H9 (cell line): ENCODE results near the gene IFI27. TPM values are rescaled to one million over a fixed set of nuclear protein-coding genes. Genes with fewer than 3 reads are reported as not detected.

Source experiments
- DNase-seq: peaks from one replicate; pipeline ENCODE4 v3.0.0-alpha.2; 2017
- H2AFZ ChIP-seq: one replicate; pipeline ENCODE4 v1.6.1; 2013; ENCODE audit warnings: mild to moderate bottlenecking, low read length, control low read depth, moderate library complexity
- H2AK5ac ChIP-seq: 2 replicates; pipeline ENCODE4 v1.6.1; 2013; ENCODE audit warnings: low read length, control low read depth, mixed read lengths; ENCODE audit not compliant: insufficient read length
- H2BK120ac ChIP-seq: one replicate; pipeline ENCODE4 v1.6.1; 2013; ENCODE audit warnings: low read depth, mild to moderate bottlenecking, low read length, control low read depth, inconsistent platforms; ENCODE audit not compliant: poor library complexity, severe bottlenecking
- H2BK12ac ChIP-seq: 2 replicates; pipeline ENCODE4 v1.6.1; 2013; ENCODE audit warnings: low read length, control low read depth, mixed read lengths, low read depth; ENCODE audit not compliant: insufficient read length
- H2BK15ac ChIP-seq: 2 replicates; pipeline ENCODE4 v1.6.1; 2013; ENCODE audit warnings: low read depth, low read length, control low read depth
- H2BK20ac ChIP-seq: one replicate; pipeline ENCODE4 v1.6.1; 2013; ENCODE audit warnings: low read depth, mild to moderate bottlenecking, low read length, control low read depth, inconsistent platforms; ENCODE audit not compliant: poor library complexity, severe bottlenecking
- H2BK5ac ChIP-seq: 2 replicates; pipeline ENCODE4 v1.6.1; 2013; ENCODE audit warnings: low read length, control low read depth, mixed read lengths; ENCODE audit not compliant: insufficient read length
- H3K14ac ChIP-seq: 2 replicates; pipeline ENCODE4 v1.6.1; 2013; ENCODE audit warnings: low read length, control low read depth; ENCODE audit not compliant: insufficient read depth
- H3K18ac ChIP-seq: 2 replicates; pipeline ENCODE4 v1.6.1; 2013; ENCODE audit warnings: low read depth, mild to moderate bottlenecking, mixed read lengths, low read length, control low read depth; ENCODE audit not compliant: insufficient read length
- H3K23ac ChIP-seq: 2 replicates; pipeline ENCODE4 v1.6.1; 2013; ENCODE audit warnings: low read length, control low read depth, mixed read lengths, low read depth; ENCODE audit not compliant: insufficient read length
- H3K23me2 ChIP-seq: 2 replicates; pipeline ENCODE4 v1.6.1; 2013; ENCODE audit warnings: low read depth, mild to moderate bottlenecking, mixed read lengths, low read length, control low read depth; ENCODE audit not compliant: insufficient read length, poor library complexity, severe bottlenecking
- H3K27ac ChIP-seq: 2 replicates; pipeline ENCODE4 v1.5.1; 2013; ENCODE audit warnings: low read length, control low read depth, mixed read lengths, low read depth; ENCODE audit not compliant: insufficient read length
- H3K27me3 ChIP-seq: 2 replicates; pipeline ENCODE4 v1.6.1; 2013; ENCODE audit warnings: low read length, control low read depth, inconsistent platforms; ENCODE audit not compliant: insufficient read depth
- H3K4ac ChIP-seq: 2 replicates; pipeline ENCODE4 v1.6.1; 2013; ENCODE audit warnings: low read depth, mild to moderate bottlenecking, control low read depth, inconsistent platforms, low read length, moderate library complexity
- H3K4me1 ChIP-seq: 2 replicates; pipeline ENCODE4 v1.6.1; 2013; ENCODE audit warnings: low read length, control low read depth, inconsistent platforms; ENCODE audit not compliant: insufficient read depth
- H3K4me2 ChIP-seq: 2 replicates; pipeline ENCODE4 v1.6.1; 2013; ENCODE audit warnings: low read length, control low read depth, mixed read lengths; ENCODE audit not compliant: insufficient read length, insufficient read depth
- H3K56ac ChIP-seq: 2 replicates; pipeline ENCODE4 v1.6.1; 2013; ENCODE audit warnings: low read depth, mild to moderate bottlenecking, mixed read lengths, low read length, control low read depth; ENCODE audit not compliant: insufficient read length
- H3K79me1 ChIP-seq: 2 replicates; pipeline ENCODE4 v1.6.1; 2013; ENCODE audit warnings: low read depth, mild to moderate bottlenecking, moderate library complexity, low read length, control low read depth, inconsistent platforms; ENCODE audit not compliant: insufficient read depth, poor library complexity, severe bottlenecking
- H3K79me2 ChIP-seq: 2 replicates; pipeline ENCODE4 v1.6.1; 2013; ENCODE audit warnings: low read length, control low read depth, inconsistent platforms; ENCODE audit not compliant: insufficient read depth
- H3K9ac ChIP-seq: 2 replicates; pipeline ENCODE4 v1.6.1; 2013; ENCODE audit warnings: low read length, control low read depth, mixed read lengths; ENCODE audit not compliant: insufficient read length; ENCODE audit errors: extremely low read depth
- H3K9me3 ChIP-seq: one replicate; pipeline ENCODE4 v1.6.1; 2013; ENCODE audit warnings: low read depth, low read length, inconsistent platforms; ENCODE audit not compliant: control insufficient read depth
- H3T11ph ChIP-seq: one replicate; pipeline ENCODE4 v1.6.1; 2013; ENCODE audit warnings: mild to moderate bottlenecking, low read length, control low read depth, inconsistent platforms
- H4K20me1 ChIP-seq: one replicate; pipeline ENCODE4 v1.6.1; 2013; ENCODE audit not compliant: control insufficient read depth, insufficient read length, insufficient read depth
- H4K5ac ChIP-seq: 2 replicates; pipeline ENCODE4 v1.6.1; 2013; ENCODE audit warnings: low read depth, mild to moderate bottlenecking, mixed read lengths, low read length, control low read depth; ENCODE audit not compliant: insufficient read length
- H4K8ac ChIP-seq: replicated peaks from 2 replicates; pipeline ENCODE4 v1.6.1; 2013; ENCODE audit warnings: low read length, control low read depth, mixed read lengths, low read depth; ENCODE audit not compliant: insufficient read length
- H4K91ac ChIP-seq: 2 replicates; pipeline ENCODE4 v1.6.1; 2013; ENCODE audit warnings: low read depth, mild to moderate bottlenecking, moderate library complexity, mixed read lengths, low read length, control low read depth; ENCODE audit not compliant: insufficient read length
- H3K27ac Mint-ChIP-seq, 3 experiments: 2 replicates in 2 of 3; 3 replicates in 1 of 3; pipeline ENCODE4 v1.8.0; 2020 to 2021; ENCODE audit warnings: mixed read lengths in 3 of 3, mild to moderate bottlenecking in 1 of 3, moderate library complexity in 1 of 3
- H3K27me3 Mint-ChIP-seq: 2 replicates; pipeline ENCODE4 v1.8.0; 2021; ENCODE audit warnings: low read depth, mild to moderate bottlenecking, moderate library complexity, mixed read lengths
- H3K36me3 Mint-ChIP-seq, 3 experiments: 2 replicates in 2 of 3; 3 replicates in 1 of 3; pipeline ENCODE4 v1.8.0; 2020 to 2021; ENCODE audit warnings: low read depth in 3 of 3, mixed read lengths in 3 of 3; ENCODE audit not compliant: insufficient read depth in 1 of 3
- H3K4me1 Mint-ChIP-seq, 2 experiments: 2 replicates each; pipeline ENCODE4 v1.8.0; 2020; ENCODE audit warnings: mixed read lengths in 2 of 2
- H3K4me3 Mint-ChIP-seq, 2 experiments: 2 replicates in 1 of 2; 3 replicates in 1 of 2; pipeline ENCODE4 v1.8.0; 2020 to 2021; ENCODE audit warnings: mild to moderate bottlenecking in 2 of 2, mixed read lengths in 2 of 2, moderate library complexity in 1 of 2
- H3K9me3 Mint-ChIP-seq, 2 experiments: 2 replicates in 1 of 2; 3 replicates in 1 of 2; pipeline ENCODE4 v1.8.0; 2020; ENCODE audit warnings: mild to moderate bottlenecking in 2 of 2, mixed read lengths in 2 of 2, moderate library complexity in 1 of 2
- CTCF ChIP-seq: fragments of 200-600 bp; sonication (generic); conservative IDR thresholded peaks from 3 replicates; pipeline ENCODE4 v1.8.0; 2021; ENCODE audit warnings: antibody characterized with exemption, mild to moderate bottlenecking
- WGBS: extraction: QIAGEN DNeasy Blood & Tissue Kit; methylation state at CpG from one replicate; pipeline ENCODE4 v1.1.7; 2013; ENCODE audit warnings: missing lambda C conversion rate, low lambda C conversion rate, mixed read lengths; ENCODE audit not compliant: insufficient read length; ENCODE audit errors: extremely low coverage; 5-methylcytosine and 5-hydroxymethylcytosine counted together
- total RNA-seq: library from RNA; stranded (reverse); gene quantifications from 2 replicates; pipeline ENCODE4 v1.2.1, GENCODE V29; 2021

IFI27 gene
- total RNA-seq, 1 experiment from 2014 or later, result 1.7 TPM

DNA sequence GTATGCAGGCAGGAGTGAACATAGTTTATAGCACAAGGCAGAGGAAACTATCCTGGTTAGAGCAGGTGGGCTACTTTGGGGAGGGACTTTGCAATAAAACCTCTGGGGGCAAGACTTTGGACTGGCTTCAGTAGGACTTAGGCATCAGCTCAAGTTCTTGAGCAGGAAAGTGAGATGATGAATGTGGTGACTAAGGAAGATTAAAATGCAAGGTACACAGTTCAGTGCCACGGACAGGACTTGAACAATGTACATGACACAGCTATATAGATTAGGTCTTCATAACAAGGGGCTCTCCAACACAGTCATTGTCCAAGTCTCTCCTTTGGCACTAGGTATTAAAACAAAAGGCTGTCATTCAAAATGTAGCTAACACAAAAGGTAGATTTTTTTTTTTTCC lies 42.1 kb downstream of the IFI27 start:
- no peak overlapping the region for H3K14ac ChIP-seq
- no peak overlapping the region for H2AK5ac ChIP-seq
- no peak overlapping the region for H4K5ac ChIP-seq
- H3K27ac Mint-ChIP-seq, result no peak overlapping the region
- no peak overlapping the region for H3K56ac ChIP-seq
- H3K23ac ChIP-seq, result no peak overlapping the region
- no peak overlapping the region for H2BK12ac ChIP-seq
- H2AFZ ChIP-seq, result no peak overlapping the region
- H3K4me1 ChIP-seq, result no peaks in the 10 kb centered on the region
- no peak overlapping the region for H2BK5ac ChIP-seq
- no peaks in the 10 kb centered on the region for H3K9me3 ChIP-seq
- H3K4me2 ChIP-seq, result no peak overlapping the region
- H2BK120ac ChIP-seq, result no peak overlapping the region
- no peak overlapping the region for H3K18ac ChIP-seq
- H3K79me1 ChIP-seq, result no peaks in the 10 kb centered on the region
- no peak overlapping the region for H3T11ph ChIP-seq
- no CpG with 5 or more reads among the region's 1 CpG for WGBS
- no peak overlapping the region for H3K27ac ChIP-seq
- peaks cover 6 to 8% (median 7%) of the 10 kb centered on the region in 3 experiments; a peak in 6 of 7 replicates for H3K36me3 Mint-ChIP-seq
- no peaks in the 10 kb centered on the region for H3K79me2 ChIP-seq
- H3K4ac ChIP-seq, result no peak overlapping the region
- peaks cover 0 to 3% of the 10 kb centered on the region in 2 experiments; a peak in 1 of 4 replicates for H3K4me1 Mint-ChIP-seq
- TF ChIP-seq CTCF, result no peak
- no peak overlapping the region for H4K91ac ChIP-seq
- DNase-seq, result no peak
- no peak overlapping the region for H2BK20ac ChIP-seq
- no peak overlapping the region for H2BK15ac ChIP-seq
- no peaks in the 10 kb centered on the region for H3K27me3 ChIP-seq
- peaks cover 3% of the 10 kb centered on the region for H3K27me3 Mint-ChIP-seq
- no peaks in the 10 kb centered on the region for H3K23me2 ChIP-seq
- no peaks in the 10 kb centered on the region for H4K20me1 ChIP-seq
- no peak overlapping the region for H4K8ac ChIP-seq
- H3K4me3 Mint-ChIP-seq, result no peak overlapping the region
- no peak overlapping the region for H3K9ac ChIP-seq
- H3K9me3 Mint-ChIP-seq, result peaks cover 13 to 23% of the 10 kb centered on the region in 2 experiments; a peak in 4 of 5 replicates
